Measurements from ENCODE around the gene IGF1R. TPM values are rescaled to one million over a fixed set of nuclear protein-coding genes. Genes with fewer than 3 reads are reported as not detected.

The IGF1R gene
- total RNA-seq, 1 donor from 2014 or later = 23.5 TPM

DNA sequence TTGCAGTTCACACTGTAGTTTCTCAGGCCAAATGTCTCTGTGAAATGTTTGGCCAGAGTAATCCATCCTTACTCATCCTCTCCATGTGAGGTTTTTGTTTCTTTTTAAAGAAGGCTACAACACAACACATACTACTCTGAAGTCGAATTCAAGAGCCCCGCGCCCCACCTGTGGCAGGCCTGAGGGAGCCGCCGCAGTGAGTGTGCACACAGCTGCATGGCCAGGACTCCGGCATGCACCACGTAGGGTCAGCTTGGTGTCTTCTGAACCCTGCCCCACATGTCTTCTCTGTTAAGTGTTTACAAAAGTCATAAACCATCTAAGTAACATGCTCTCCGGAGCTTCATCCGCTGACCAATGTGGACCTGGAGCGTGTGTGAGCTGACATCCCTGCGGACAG, 300.6 kb downstream of the IGF1R start:
- Mint-ChIP-seq H3K27ac (no peak overlapping the region), H3K9me3 (no peaks in the 10 kb centered on the region), H3K27me3 (ENCODE audit: insufficient read depth, low read depth) (peaks cover 6% of the 10 kb centered on the region), H3K4me1 (no peaks in the 10 kb centered on the region), H3K36me3 (peaks cover 25% of the 10 kb centered on the region), H3K4me3 (no peak overlapping the region)
- H3K27ac ChIP-seq = no peak overlapping the region
- H2AFZ ChIP-seq (replicated peaks) = no peak overlapping the region
- H3K27me3 ChIP-seq = no peaks in the 10 kb centered on the region
- no peak for DNase-seq (ENCODE audit: low spot score)
- no peak overlapping the region for H3K4me3 ChIP-seq
- H3K79me2 ChIP-seq (ENCODE audit: low read depth) = no peaks in the 10 kb centered on the region
- no peaks in the 10 kb centered on the region for H3K9me3 ChIP-seq (ENCODE audit: low read depth)
- TF ChIP-seq CTCF (IDR thresholded peaks at IDR 0.05) (no peak), EZH2 (IDR thresholded peaks at IDR 0.05) (no peak), EZH2phosphoT487 (IDR thresholded peaks at IDR 0.05) (no peak)
- H3K4me1 ChIP-seq = no peaks in the 10 kb centered on the region
- H4K20me1 ChIP-seq (ENCODE audit: low read depth) = no peaks in the 10 kb centered on the region
- H3K4me2 ChIP-seq = no peak overlapping the region
- H3F3A ChIP-seq (ENCODE audit: low read depth) = no peaks in the 10 kb centered on the region
- no peak overlapping the region for H3K9ac ChIP-seq
- H3K36me3 ChIP-seq = no peaks in the 10 kb centered on the region

- Histone ChIP-seq H3K27me3 (no peaks in the 10 kb centered on the region), H2AFZ (replicated peaks) (no peak overlapping the region), H4K20me1 (ENCODE audit: low read depth) (no peaks in the 10 kb centered on the region), H3K36me3 (no peaks in the 10 kb centered on the region), H3K27ac (no peak overlapping the region), H3K4me3 (no peak overlapping the region), H3K79me2 (ENCODE audit: low read depth) (no peaks in the 10 kb centered on the region), H3F3A (ENCODE audit: low read depth) (no peaks in the 10 kb centered on the region), H3K9ac (no peak overlapping the region), H3K9me3 (ENCODE audit: low read depth) (no peaks in the 10 kb centered on the region), H3K4me1 (no peaks in the 10 kb centered on the region), H3K4me2 (no peak overlapping the region)
- Mint-ChIP-seq H3K36me3 (peaks cover 24% of the 10 kb centered on the region), H3K27me3 (ENCODE audit: insufficient read depth, low read depth) (peaks cover 6% of the 10 kb centered on the region), H3K4me3 (no peak overlapping the region), H3K27ac (no peak overlapping the region), H3K9me3 (no peaks in the 10 kb centered on the region), H3K4me1 (no peaks in the 10 kb centered on the region)
- no peak for TF ChIP-seq EZH2 (IDR thresholded peaks at IDR 0.05)
- no peak for DNase-seq (ENCODE audit: low spot score)
These were observed 301.3 kb downstream of the IGF1R start for GRCh38 chr15:98949624-98950023.

DNA sequence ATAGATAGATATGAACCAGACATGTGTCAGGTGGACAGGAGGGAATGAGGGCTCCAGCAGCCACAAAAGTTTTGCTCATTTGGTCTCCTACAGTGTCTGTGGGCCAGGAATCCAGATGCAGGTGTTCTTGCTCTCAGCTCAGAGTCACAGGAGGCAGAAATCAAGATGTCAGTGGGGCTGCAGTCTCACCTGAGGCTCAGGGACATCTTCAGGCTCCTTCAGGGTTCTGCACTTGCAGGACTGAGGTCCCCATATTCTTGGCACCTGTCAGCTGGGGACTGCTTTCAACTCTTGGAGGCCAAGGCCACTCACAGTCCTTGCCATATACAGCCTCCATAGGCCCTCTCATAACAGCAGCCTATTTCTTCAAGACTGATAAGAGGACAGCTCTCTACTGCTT, 301.9 kb downstream of the IGF1R start:
- Mint-ChIP-seq H3K4me1 (no peaks in the 10 kb centered on the region), H3K4me3 (no peak overlapping the region)

More for the DNA sequence above, 301.9 kb downstream of the IGF1R start:
- Histone ChIP-seq H3K9ac (no peak overlapping the region), H3K27me3 (no peaks in the 10 kb centered on the region), H3K27ac (no peak overlapping the region), H4K20me1 (ENCODE audit: low read depth) (no peaks in the 10 kb centered on the region), H3K79me2 (ENCODE audit: low read depth) (no peaks in the 10 kb centered on the region), H3F3A (ENCODE audit: low read depth) (no peaks in the 10 kb centered on the region), H3K36me3 (no peaks in the 10 kb centered on the region), H2AFZ (replicated peaks) (no peak overlapping the region), H3K9me3 (ENCODE audit: low read depth) (no peaks in the 10 kb centered on the region), H3K4me2 (no peak overlapping the region), H3K4me3 (no peak overlapping the region), H3K4me1 (no peaks in the 10 kb centered on the region)
- TF ChIP-seq EZH2phosphoT487 (IDR thresholded peaks at IDR 0.05) (no peak), CTCF (IDR thresholded peaks at IDR 0.05) (no peak), EZH2 (IDR thresholded peaks at IDR 0.05) (no peak)
- no peak overlapping the region for H3K27ac Mint-ChIP-seq
- peaks cover 6% of the 10 kb centered on the region for H3K27me3 Mint-ChIP-seq (ENCODE audit: insufficient read depth, low read depth)
- H3K36me3 Mint-ChIP-seq = peaks cover 23% of the 10 kb centered on the region
- DNase-seq (ENCODE audit: low spot score) = no peak
- no peaks in the 10 kb centered on the region for H3K9me3 Mint-ChIP-seq

All from neural progenitor cell (in vitro differentiated cells).